GM04504 (cell line): ENCODE measurements around the gene MPC1L.
A peak's percentile ranks its signal among the peaks of the same experiment; 100 is the strongest.
"Not testable (repeated sequence)": the region's sequence is repeated elsewhere in the genome, so short reads cannot be mapped to it uniquely, and the experiment has no call there.

Experiments used
- DNase-seq: peaks from one replicate; pipeline ENCODE4 v3.0.0-alpha.2; 2012; ENCODE audit warnings: low read depth

Gene MPC1L

GRCh38 chrX:40623139-40623536 is at the start of gene MPC1L:
Gene MPC1L (plus strand): TSS chrX:40623428. CDS start chrX:40623566, 138 bp downstream.
- DNase-seq, result no peak

- no peak for DNase-seq
Measured at GRCh38 chrX:40573763-40574162, 49.5 kb upstream of the MPC1L start.

GRCh38 chrX:40575411-40575810 is 47.8 kb upstream of the MPC1L start:
- peak; percentile 16 for DNase-seq

- DNase-seq, result no peak
Measured at GRCh38 chrX:40576291-40576690, 46.9 kb upstream of the MPC1L start.

- DNase-seq, result no peak
Measured at GRCh38 chrX:40578039-40578695, 45.1 kb upstream of the MPC1L start.

- DNase-seq, result no peak
Measured at GRCh38 chrX:40579141-40579540, 44.1 kb upstream of the MPC1L start.

- no peak for DNase-seq
Measured at GRCh38 chrX:40579900-40580536, 43.2 kb upstream of the MPC1L start.

- peak; percentile 81 for DNase-seq
Measured at GRCh38 chrX:40580537-40581335, 42.5 kb upstream of the MPC1L start, which contains the start of gene ATP6AP2. Gene ATP6AP2 (plus strand): TSS chrX:40580970. CDS start chrX:40581066, 96 bp downstream.

- DNase-seq, result no peak
Measured at GRCh38 chrX:40581336-40581920, 41.8 kb upstream of the MPC1L start.

- DNase-seq, result not testable (repeated sequence)
Measured at GRCh38 chrX:40582178-40582577, 41.0 kb upstream of the MPC1L start.

GRCh38 chrX:40582811-40583210 is 40.4 kb upstream of the MPC1L start:
- no peak for DNase-seq

GRCh38 chrX:40587623-40588022 is 35.6 kb upstream of the MPC1L start:
- not testable (repeated sequence) for DNase-seq

- DNase-seq, result not testable (repeated sequence)
Measured at GRCh38 chrX:40589616-40590321, 33.5 kb upstream of the MPC1L start.

- DNase-seq, result no peak
Measured at GRCh38 chrX:40603446-40603845, 19.8 kb upstream of the MPC1L start.

GRCh38 chrX:40607381-40607780 is 15.8 kb upstream of the MPC1L start:
- no peak for DNase-seq

- DNase-seq, result no peak
Measured at GRCh38 chrX:40612511-40612910, 10.7 kb upstream of the MPC1L start.

- DNase-seq, result no peak
Measured at GRCh38 chrX:40615976-40616375, 7.3 kb upstream of the MPC1L start.

GRCh38 chrX:40617566-40617965 is 5.7 kb upstream of the MPC1L start:
- no peak for DNase-seq

GRCh38 chrX:40622479-40623138 is 619 bp upstream of the MPC1L start:
- DNase-seq, result no peak

- no peak for DNase-seq
Measured at GRCh38 chrX:40623665-40624064, 437 bp downstream of the MPC1L start.

GRCh38 chrX:40625294-40625693 is 2.1 kb downstream of the MPC1L start:
- DNase-seq, result no peak
